Measurements from ENCODE around the gene DDX27. TPM values are rescaled to one million over a fixed set of nuclear protein-coding genes. Genes with fewer than 3 reads are reported as not detected.

DDX27 gene
- total and polyA plus RNA-seq, 2 of the 13 experiments (the other 11 are each of a cell fraction or from before 2014, with no cell fraction given), result 42.6 to 72.8 TPM

DNA sequence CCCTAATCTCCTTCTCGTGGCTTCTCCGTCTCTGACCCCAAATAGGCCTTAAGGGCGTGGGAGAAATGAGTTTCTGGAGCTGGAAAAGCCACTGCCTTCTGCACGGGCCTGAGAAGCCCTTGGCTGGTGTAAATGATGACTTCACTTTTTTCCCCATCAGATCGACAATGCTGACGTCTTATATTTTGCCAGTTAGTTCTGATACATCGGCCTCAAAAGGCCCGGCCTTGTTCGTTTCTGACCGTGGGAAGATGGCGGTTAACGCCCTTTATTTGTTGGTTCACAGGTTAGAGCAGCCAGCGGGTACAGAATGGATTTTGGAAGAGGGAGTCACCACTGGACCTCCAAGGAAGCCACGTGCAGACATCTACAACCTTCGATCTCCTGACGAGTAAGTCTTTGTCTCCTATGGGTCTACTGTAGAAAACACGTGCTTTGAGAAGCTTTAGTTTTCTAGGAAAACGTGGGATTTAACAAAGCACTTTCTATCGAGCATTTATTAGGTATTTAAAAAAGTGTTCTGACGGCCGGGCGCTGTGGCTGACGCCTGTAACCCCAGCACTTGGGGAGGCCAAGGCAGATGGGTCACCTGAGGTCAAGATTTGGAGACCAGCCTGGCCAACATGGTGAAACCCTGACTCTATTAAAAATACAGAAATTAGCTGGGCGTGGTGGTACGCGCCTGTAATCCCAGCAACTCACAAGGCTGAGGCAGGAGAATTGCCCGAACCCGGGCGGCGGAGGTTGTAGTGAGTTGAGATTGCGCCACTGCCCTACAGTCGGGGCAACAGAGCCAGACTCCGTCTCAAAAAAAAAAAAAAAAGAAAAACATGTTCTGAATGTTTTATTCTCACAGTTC lies 59.8 kb downstream of the DDX27 start (continued):
- TF ChIP-seq, protein P1, sequence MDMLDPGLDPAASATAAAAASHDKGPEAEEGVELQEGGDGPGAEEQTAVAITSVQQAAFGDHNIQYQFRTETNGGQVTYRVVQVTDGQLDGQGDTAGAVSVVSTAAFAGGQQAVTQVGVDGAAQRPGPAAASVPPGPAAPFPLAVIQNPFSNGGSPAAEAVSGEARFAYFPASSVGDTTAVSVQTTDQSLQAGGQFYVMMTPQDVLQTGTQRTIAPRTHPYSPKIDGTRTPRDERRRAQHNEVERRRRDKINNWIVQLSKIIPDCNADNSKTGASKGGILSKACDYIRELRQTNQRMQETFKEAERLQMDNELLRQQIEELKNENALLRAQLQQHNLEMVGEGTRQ (IDR thresholded peaks at IDR 0.05; ENCODE audit: low read depth, low read length), result 0 out of 2 replicates have a peak, but pooled peaks have one; percentile 4
- TF ChIP-seq, protein P1 (CRISPR knock-in tag; IDR thresholded peaks at IDR 0.05; ENCODE audit: borderline replicate concordance), result no peak
- TF ChIP-seq ZFP36L2 (CRISPR knock-in tag; IDR thresholded peaks at IDR 0.05), result no peak
- TF ChIP-seq NR2F6 (IDR thresholded peaks at IDR 0.05), result peak; percentile 57; the same call in 1 of the 2 replicates
- TF ChIP-seq NR2F6 (CRISPR knock-in tag; IDR thresholded peaks at IDR 0.05), result no peak; the same call in 1 of the 2 replicates
- TF ChIP-seq, protein P2, sequence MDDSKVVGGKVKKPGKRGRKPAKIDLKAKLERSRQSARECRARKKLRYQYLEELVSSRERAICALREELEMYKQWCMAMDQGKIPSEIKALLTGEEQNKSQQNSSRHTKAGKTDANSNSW (CRISPR knock-in tag; IDR thresholded peaks at IDR 0.05; ENCODE audit: borderline replicate concordance), result no peak
- TF ChIP-seq, protein P3, sequence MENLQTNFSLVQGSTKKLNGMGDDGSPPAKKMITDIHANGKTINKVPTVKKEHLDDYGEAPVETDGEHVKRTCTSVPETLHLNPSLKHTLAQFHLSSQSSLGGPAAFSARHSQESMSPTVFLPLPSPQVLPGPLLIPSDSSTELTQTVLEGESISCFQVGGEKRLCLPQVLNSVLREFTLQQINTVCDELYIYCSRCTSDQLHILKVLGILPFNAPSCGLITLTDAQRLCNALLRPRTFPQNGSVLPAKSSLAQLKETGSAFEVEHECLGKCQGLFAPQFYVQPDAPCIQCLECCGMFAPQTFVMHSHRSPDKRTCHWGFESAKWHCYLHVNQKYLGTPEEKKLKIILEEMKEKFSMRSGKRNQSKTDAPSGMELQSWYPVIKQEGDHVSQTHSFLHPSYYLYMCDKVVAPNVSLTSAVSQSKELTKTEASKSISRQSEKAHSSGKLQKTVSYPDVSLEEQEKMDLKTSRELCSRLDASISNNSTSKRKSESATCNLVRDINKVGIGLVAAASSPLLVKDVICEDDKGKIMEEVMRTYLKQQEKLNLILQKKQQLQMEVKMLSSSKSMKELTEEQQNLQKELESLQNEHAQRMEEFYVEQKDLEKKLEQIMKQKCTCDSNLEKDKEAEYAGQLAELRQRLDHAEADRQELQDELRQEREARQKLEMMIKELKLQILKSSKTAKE (CRISPR knock-in tag; IDR thresholded peaks at IDR 0.05; ENCODE audit: borderline replicate concordance), result no peak
- TF ChIP-seq ZNF251 (CRISPR knock-in tag; IDR thresholded peaks at IDR 0.05), result no peak
- TF ChIP-seq, protein P4, sequence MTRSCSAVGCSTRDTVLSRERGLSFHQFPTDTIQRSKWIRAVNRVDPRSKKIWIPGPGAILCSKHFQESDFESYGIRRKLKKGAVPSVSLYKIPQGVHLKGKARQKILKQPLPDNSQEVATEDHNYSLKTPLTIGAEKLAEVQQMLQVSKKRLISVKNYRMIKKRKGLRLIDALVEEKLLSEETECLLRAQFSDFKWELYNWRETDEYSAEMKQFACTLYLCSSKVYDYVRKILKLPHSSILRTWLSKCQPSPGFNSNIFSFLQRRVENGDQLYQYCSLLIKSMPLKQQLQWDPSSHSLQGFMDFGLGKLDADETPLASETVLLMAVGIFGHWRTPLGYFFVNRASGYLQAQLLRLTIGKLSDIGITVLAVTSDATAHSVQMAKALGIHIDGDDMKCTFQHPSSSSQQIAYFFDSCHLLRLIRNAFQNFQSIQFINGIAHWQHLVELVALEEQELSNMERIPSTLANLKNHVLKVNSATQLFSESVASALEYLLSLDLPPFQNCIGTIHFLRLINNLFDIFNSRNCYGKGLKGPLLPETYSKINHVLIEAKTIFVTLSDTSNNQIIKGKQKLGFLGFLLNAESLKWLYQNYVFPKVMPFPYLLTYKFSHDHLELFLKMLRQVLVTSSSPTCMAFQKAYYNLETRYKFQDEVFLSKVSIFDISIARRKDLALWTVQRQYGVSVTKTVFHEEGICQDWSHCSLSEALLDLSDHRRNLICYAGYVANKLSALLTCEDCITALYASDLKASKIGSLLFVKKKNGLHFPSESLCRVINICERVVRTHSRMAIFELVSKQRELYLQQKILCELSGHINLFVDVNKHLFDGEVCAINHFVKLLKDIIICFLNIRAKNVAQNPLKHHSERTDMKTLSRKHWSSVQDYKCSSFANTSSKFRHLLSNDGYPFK (CRISPR knock-in tag; IDR thresholded peaks at IDR 0.05; ENCODE audit: borderline replicate concordance), result peak; percentile 74; the same call in 1 of the 2 replicates
- TF ChIP-seq ZNF547 (CRISPR knock-in tag; IDR thresholded peaks at IDR 0.05), result 0 out of 2 replicates have a peak, but pooled peaks have one; percentile 1
- TF ChIP-seq ZNF234 (CRISPR knock-in tag; conservative IDR thresholded peaks at IDR 0.05), result peak; percentile 24; the same call in 1 of the 2 replicates
- peak; percentile 71; the same call in 1 of the 2 replicates for TF ChIP-seq CEBPB (IDR thresholded peaks at IDR 0.05; ENCODE audit: borderline replicate concordance, low read depth, low read length)
- no peak; the same call in 1 of the 2 replicates for TF ChIP-seq MEIS2 (CRISPR knock-in tag; IDR thresholded peaks at IDR 0.05)
- TF ChIP-seq, protein P5, sequence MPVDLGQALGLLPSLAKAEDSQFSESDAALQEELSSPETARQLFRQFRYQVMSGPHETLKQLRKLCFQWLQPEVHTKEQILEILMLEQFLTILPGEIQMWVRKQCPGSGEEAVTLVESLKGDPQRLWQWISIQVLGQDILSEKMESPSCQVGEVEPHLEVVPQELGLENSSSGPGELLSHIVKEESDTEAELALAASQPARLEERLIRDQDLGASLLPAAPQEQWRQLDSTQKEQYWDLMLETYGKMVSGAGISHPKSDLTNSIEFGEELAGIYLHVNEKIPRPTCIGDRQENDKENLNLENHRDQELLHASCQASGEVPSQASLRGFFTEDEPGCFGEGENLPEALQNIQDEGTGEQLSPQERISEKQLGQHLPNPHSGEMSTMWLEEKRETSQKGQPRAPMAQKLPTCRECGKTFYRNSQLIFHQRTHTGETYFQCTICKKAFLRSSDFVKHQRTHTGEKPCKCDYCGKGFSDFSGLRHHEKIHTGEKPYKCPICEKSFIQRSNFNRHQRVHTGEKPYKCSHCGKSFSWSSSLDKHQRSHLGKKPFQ (CRISPR knock-in tag; IDR thresholded peaks at IDR 0.05; ENCODE audit: insufficient replicate concordance), result peak; percentile 9
- TF ChIP-seq PHF20 (CRISPR knock-in tag; IDR thresholded peaks at IDR 0.05), result no peak; the same call in 1 of the 2 replicates
- TF ChIP-seq ZNF33A (CRISPR knock-in tag; IDR thresholded peaks at IDR 0.05; ENCODE audit: borderline replicate concordance), result 0 out of 2 replicates have a peak, but pooled peaks have one; percentile 7
